ENCODE data around the gene ZNF846.

DNA sequence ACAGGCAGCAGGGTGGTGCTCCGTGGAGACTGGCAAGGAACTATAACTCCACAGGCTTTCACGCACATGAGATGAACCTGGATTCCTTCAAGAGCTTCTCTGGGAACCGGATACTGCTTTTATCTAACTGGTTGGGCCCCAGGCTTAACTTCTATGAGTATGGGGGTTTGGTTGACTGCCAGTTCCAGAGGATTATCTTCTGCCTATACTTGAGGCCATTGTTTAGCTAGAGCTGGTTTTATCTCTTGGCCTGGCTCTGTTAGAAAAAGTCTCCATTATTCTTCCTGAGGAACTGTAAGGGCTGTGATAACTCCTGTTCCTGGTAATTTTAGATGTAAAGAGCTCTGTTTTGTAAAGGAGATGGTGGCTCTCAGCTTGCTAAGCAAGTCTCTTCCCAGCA, 40.9 kb downstream of the ZNF846 start:
- TF ChIP-seq GATA2 (IDR thresholded peaks at IDR 0.05; ENCODE audit: low read depth, low read length) (no peak), GATA3 (IDR thresholded peaks at IDR 0.05; ENCODE audit: low read depth, low read length) (no peak)

Data from SH-SY5Y (cell line).